ENCODE measurements around the gene ADGRL3. TPM values are rescaled to one million over a fixed set of nuclear protein-coding genes. Genes with fewer than 3 reads are reported as not detected.

ADGRL3 gene
- total RNA-seq, 2 experiments from 2014 or later = not detected

DNA sequence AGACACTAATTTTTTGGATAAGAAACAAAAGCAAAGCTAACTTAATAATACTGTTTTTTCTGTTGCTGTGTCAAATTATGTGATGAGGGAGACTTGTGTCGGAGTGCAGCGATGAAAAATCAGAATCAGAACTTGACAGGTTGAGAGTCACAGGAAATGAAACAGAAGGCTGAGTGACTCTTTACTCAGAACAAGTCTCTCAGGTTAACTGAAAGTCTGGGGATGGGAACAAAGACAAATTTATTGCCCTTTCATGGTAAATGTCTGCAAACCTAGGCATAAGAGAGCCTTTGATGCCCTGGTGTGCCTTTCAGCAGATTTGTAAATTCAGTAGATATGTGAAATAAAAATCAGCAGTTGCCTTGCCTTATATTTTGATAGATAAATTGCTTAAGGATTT, 96.0 kb downstream of the ADGRL3 start:
- no peak overlapping the region for H3K27ac ChIP-seq (ENCODE audit: low read depth, low read length, poor library complexity, severe bottlenecking)
- no peaks in the 10 kb centered on the region for H4K20me1 ChIP-seq (ENCODE audit: insufficient read depth, low read length)
- H3K4me3 ChIP-seq (ENCODE audit: low read depth, low read length, poor library complexity, severe bottlenecking) = no peak overlapping the region
- H3K9me3 ChIP-seq (ENCODE audit: low read length) = no peaks in the 10 kb centered on the region
- BruUV-seq (replicated peaks) = no TSS peak
- no peak overlapping the region for H3K4me2 ChIP-seq (ENCODE audit: low read length)
- no peak for TF ChIP-seq EZH2phosphoT487 (IDR thresholded peaks at IDR 0.05; ENCODE audit: borderline replicate concordance, low read depth, low read length)
- TF ChIP-seq, protein P1, sequence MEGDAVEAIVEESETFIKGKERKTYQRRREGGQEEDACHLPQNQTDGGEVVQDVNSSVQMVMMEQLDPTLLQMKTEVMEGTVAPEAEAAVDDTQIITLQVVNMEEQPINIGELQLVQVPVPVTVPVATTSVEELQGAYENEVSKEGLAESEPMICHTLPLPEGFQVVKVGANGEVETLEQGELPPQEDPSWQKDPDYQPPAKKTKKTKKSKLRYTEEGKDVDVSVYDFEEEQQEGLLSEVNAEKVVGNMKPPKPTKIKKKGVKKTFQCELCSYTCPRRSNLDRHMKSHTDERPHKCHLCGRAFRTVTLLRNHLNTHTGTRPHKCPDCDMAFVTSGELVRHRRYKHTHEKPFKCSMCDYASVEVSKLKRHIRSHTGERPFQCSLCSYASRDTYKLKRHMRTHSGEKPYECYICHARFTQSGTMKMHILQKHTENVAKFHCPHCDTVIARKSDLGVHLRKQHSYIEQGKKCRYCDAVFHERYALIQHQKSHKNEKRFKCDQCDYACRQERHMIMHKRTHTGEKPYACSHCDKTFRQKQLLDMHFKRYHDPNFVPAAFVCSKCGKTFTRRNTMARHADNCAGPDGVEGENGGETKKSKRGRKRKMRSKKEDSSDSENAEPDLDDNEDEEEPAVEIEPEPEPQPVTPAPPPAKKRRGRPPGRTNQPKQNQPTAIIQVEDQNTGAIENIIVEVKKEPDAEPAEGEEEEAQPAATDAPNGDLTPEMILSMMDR (conservative IDR thresholded peaks at IDR 0.05; ENCODE audit: low read length) = no peak
- H2AFZ ChIP-seq (ENCODE audit: low read length) = no peak overlapping the region
- H3K9me2 ChIP-seq (ENCODE audit: insufficient read depth, low read length) = no peaks in the 10 kb centered on the region
- H3K79me2 ChIP-seq (ENCODE audit: insufficient read depth, low read depth, low read length) = no peaks in the 10 kb centered on the region
- POLR2A ChIA-PET = no interaction called here
- CTCF ChIA-PET (ENCODE audit: unreplicated experiment) = no interaction called here
- no peaks in the 10 kb centered on the region for H3K4me1 ChIP-seq (ENCODE audit: insufficient read depth, low read length, poor library complexity, severe bottlenecking)
- intact Hi-C loops (cut with micrococcal nuclease; ENCODE audit: unreplicated experiment) = no loop called here
- no peak for DNase-seq (ENCODE audit: low spot score)
- no peaks in the 10 kb centered on the region for H3K36me3 ChIP-seq (ENCODE audit: insufficient read depth, low read length)

DNA sequence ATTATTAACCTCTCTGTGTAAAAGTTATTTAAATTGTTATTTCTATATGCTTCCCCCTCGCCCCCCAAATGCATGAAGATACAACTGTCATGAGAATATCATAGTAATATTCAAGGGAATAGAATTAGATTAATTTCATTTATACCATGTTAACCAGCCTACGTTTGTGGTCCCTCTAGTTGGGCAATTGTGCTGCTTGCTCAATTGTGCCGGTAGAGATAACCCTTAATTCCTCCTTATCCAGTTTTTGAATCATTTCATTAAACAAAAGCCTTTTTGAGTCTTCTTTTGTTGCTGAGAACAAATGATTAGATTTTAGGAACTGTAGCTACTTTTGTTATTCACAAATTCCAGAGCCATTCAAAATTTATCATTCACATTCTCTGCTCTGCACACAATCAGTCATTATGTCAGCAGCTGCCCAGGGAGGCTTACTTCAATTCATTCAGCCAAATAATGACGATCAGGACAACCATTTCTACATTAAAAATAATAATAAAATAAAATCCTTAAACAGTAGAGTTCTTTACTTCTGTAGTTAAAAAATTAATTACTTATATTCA, 98.1 kb downstream of the ADGRL3 start:
- H4K20me1 ChIP-seq (ENCODE audit: insufficient read depth, low read length) = no peaks in the 10 kb centered on the region
- no peak overlapping the region for H3K27ac ChIP-seq (ENCODE audit: low read depth, low read length, poor library complexity, severe bottlenecking)
- ChIA-PET CTCF (ENCODE audit: unreplicated experiment) (no interaction called here), POLR2A (no interaction called here)
- H3K79me2 ChIP-seq (ENCODE audit: insufficient read depth, low read depth, low read length) = no peaks in the 10 kb centered on the region
- H3K4me3 ChIP-seq (ENCODE audit: low read depth, low read length, poor library complexity, severe bottlenecking) = no peak overlapping the region
- TF ChIP-seq EZH2phosphoT487 (IDR thresholded peaks at IDR 0.05; ENCODE audit: borderline replicate concordance, low read depth, low read length) = no peak
- TF ChIP-seq, protein P1 (conservative IDR thresholded peaks at IDR 0.05; ENCODE audit: low read length) = no peak
- H3K4me1 ChIP-seq (ENCODE audit: insufficient read depth, low read length, poor library complexity, severe bottlenecking) = no peaks in the 10 kb centered on the region
- H3K9me2 ChIP-seq (ENCODE audit: insufficient read depth, low read length) = no peaks in the 10 kb centered on the region
- no peaks in the 10 kb centered on the region for H3K36me3 ChIP-seq (ENCODE audit: insufficient read depth, low read length)
- H2AFZ ChIP-seq (ENCODE audit: low read length) = no peak overlapping the region
- intact Hi-C loops (cut with micrococcal nuclease; ENCODE audit: unreplicated experiment) = no loop called here
- no TSS peak for BruUV-seq (replicated peaks)
- no peak overlapping the region for H3K4me2 ChIP-seq (ENCODE audit: low read length)
- no peaks in the 10 kb centered on the region for H3K9me3 ChIP-seq (ENCODE audit: low read length)
- no peak for DNase-seq (ENCODE audit: low spot score)

DNA sequence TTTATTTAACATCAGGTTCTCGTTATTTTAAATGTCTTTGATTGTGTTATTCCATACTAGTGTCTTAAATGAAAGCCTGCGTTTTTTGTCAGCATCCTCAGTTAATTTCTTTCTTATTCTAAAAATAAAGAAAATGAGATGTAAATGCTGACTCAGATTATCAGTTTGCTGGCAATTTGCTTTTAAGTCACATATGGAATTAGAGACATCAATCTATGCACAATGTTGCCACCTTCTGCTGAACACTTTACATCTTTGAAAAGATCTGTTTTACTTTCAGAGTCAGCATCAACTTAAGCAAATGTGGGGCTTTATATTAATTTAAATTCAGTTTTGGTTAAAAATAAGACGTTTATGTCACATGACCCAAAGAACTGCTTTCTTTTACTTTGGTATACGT, 99.2 kb downstream of the ADGRL3 start:
- Histone ChIP-seq H3K79me2 (ENCODE audit: insufficient read depth, low read depth, low read length) (no peaks in the 10 kb centered on the region), H3K4me3 (ENCODE audit: low read depth, low read length, poor library complexity, severe bottlenecking) (no peak overlapping the region), H2AFZ (ENCODE audit: low read length) (no peak overlapping the region), H3K4me2 (ENCODE audit: low read length) (no peak overlapping the region), H4K20me1 (ENCODE audit: insufficient read depth, low read length) (no peaks in the 10 kb centered on the region), H3K27ac (ENCODE audit: low read depth, low read length, poor library complexity, severe bottlenecking) (no peak overlapping the region), H3K4me1 (ENCODE audit: insufficient read depth, low read length, poor library complexity, severe bottlenecking) (no peaks in the 10 kb centered on the region), H3K9me3 (ENCODE audit: low read length) (no peaks in the 10 kb centered on the region), H3K9me2 (ENCODE audit: insufficient read depth, low read length) (no peaks in the 10 kb centered on the region), H3K36me3 (ENCODE audit: insufficient read depth, low read length) (no peaks in the 10 kb centered on the region)
- BruUV-seq (replicated peaks) = no TSS peak
- TF ChIP-seq, protein P1 (conservative IDR thresholded peaks at IDR 0.05; ENCODE audit: low read length) = no peak
- TF ChIP-seq EZH2phosphoT487 (IDR thresholded peaks at IDR 0.05; ENCODE audit: borderline replicate concordance, low read depth, low read length) = no peak
- no peak for DNase-seq (ENCODE audit: low spot score)
- CTCF ChIA-PET (ENCODE audit: unreplicated experiment) = no interaction called here
- POLR2A ChIA-PET = no interaction called here
- intact Hi-C loops (cut with micrococcal nuclease; ENCODE audit: unreplicated experiment) = no loop called here

All from OCI-LY7 (cell line).